GM12873 (cell line): ENCODE results near the gene MTHFD2L.

Experiments used
- CTCF ChIP-seq: IDR thresholded peaks from 2 replicates; pipeline ENCODE4 v1.5.1; 2012; ENCODE audit warnings: low read depth, mild to moderate bottlenecking, moderate library complexity, low read length, control low read depth; ENCODE audit not compliant: insufficient read depth; ENCODE audit errors: missing control alignments

MTHFD2L gene

GRCh38 chr4:74111990-74112389, 45.9 kb upstream of the MTHFD2L start:
- TF ChIP-seq CTCF = no peak

- TF ChIP-seq CTCF = no peak
Measured at GRCh38 chr4:74112399-74113105, 45.4 kb upstream of the MTHFD2L start.

GRCh38 chr4:74114234-74114633, 43.7 kb upstream of the MTHFD2L start:
- no peak for TF ChIP-seq CTCF

- TF ChIP-seq CTCF = no peak
Measured at GRCh38 chr4:74117024-74117534, 40.8 kb upstream of the MTHFD2L start.

- TF ChIP-seq CTCF = no peak
Measured at GRCh38 chr4:74118600-74119338, 39.1 kb upstream of the MTHFD2L start.

- TF ChIP-seq CTCF = no peak
Measured at GRCh38 chr4:74120086-74120485, 37.8 kb upstream of the MTHFD2L start.
